Fibroblast of mammary gland (primary cell): ENCODE measurements around the gene ARID1B.

ENCODE experiments used
- DNase-seq: peaks from one replicate; pipeline ENCODE4 v3.0.0-alpha.2; 2010; ENCODE audit warnings: low read depth
- H3K4me3 ChIP-seq: 2 replicates; pipeline ENCODE4 v1.5.1; 2011; ENCODE audit warnings: low read depth, mild to moderate bottlenecking, low read length, moderate library complexity; ENCODE audit not compliant: control insufficient read depth
- CTCF ChIP-seq: conservative IDR thresholded peaks from 2 replicates; pipeline ENCODE4 v1.5.1; 2011; ENCODE audit warnings: low read depth, low read length, inconsistent platforms; ENCODE audit not compliant: control insufficient read depth, insufficient read depth

Gene ARID1B

DNA sequence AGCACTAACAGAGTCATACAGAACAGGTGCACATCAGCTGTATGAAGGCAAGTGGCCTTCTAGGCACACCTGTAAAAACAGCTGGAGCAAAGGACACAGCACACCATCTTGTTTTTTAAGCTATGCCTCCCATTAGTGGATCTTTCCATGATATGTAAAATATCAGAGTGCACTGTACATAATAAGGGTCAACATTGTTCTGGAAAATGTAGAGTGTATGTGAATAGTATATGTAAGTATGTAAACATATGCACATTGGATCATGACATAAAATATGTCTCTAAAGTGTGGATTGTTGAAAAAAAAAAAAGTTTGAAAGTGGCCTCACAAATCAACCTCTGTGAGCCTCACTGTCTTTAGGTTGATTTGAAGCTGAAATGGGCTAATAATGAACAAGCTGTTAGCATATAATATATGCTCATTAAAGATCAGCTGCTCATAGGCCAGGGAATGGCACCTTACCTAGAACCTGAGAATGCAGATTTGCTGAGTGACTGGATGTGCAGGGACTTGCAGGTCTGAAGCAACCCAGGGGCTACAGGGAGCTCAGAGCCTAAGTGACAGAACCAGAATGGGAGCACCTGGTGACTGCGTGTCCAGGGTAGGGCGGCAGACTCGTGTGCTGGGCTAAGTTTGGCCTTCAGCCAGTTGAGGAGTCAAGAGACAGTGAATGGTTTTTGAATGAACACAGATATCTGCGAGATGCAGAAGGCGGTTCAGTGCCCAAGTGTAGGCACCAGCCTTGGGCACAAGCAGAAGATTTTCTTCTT lies 347.5 kb downstream of the ARID1B start:
- DNase-seq, result no peak
- no peak for TF ChIP-seq CTCF
- no peak overlapping the region for H3K4me3 ChIP-seq

- no peak overlapping the region for H3K4me3 ChIP-seq
- no peak for TF ChIP-seq CTCF
- DNase-seq, result no peak
These were observed 348.4 kb downstream of the ARID1B start for GRCh38 chr6:157125531-157125930.

DNA sequence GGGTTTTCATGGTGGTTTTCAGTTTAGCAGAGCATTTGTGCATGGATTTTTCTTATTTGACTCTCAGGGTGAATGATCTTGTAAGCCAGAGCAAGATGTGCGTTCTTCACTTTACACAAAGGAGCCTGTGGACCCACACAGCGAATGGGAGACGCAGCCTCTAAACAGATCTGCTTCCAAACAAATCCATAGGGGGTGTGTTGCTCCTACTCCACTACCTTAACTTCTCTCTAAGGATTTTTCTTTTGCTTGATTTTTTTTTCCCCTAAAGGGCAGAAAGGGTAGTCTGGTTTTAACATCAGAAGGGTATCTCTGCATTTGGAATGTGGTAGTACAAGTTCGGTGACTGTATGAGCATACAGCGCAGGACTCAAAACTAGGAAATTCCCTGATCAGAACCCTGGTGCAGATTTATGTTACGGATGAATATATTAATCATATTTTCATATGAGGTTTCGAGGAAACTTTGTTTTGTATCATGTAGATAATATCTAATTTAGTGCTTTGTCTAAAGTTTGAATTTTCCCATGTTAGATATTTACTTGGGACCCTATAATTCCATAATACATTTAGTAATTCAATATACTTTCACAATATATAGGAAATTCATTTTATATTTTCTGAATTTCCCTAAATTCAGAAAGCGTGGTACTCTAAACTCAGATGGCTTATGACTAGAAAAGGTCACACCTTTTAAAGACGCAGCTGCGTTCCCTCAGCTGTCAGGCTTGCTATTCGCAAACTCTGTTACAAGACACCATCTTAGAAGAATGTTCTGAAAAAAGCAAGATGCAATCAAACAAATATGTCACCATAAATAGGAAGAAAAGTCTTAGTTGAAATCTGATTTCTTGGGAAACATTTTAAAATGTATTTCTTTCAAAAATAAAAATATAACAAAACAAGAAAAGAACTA lies 349.3 kb downstream of the ARID1B start:
- TF ChIP-seq CTCF, result no peak

GRCh38 chr6:157128235-157128775 lies 351.1 kb downstream of the ARID1B start:
- no peak overlapping the region for H3K4me3 ChIP-seq
- no peak for DNase-seq
- no peak for TF ChIP-seq CTCF

More for the DNA sequence above, 349.3 kb downstream of the ARID1B start:
- no peak for DNase-seq
- no peak overlapping the region for H3K4me3 ChIP-seq

DNA sequence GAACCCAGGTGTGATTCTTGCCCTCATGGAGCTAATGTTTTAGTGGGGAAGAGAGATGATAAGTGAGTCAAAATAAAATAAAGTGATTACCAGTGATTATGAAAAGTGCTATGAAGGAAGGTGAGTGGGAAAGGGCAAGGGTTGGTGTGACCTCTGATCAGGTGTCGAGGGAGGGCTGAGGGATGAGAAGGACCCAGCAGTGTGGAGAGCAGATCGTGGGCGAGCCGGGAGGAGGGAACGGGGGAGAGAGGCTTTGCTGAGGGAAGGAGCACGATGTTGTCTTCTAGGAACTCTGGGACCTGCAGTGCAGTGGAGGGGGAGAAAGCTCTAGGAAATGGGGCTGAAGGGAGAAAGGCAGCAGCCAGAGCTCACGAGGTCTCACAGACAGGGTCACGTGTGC lies 354.1 kb downstream of the ARID1B start:
- H3K4me3 ChIP-seq, result no peak overlapping the region
- TF ChIP-seq CTCF, result no peak

DNA sequence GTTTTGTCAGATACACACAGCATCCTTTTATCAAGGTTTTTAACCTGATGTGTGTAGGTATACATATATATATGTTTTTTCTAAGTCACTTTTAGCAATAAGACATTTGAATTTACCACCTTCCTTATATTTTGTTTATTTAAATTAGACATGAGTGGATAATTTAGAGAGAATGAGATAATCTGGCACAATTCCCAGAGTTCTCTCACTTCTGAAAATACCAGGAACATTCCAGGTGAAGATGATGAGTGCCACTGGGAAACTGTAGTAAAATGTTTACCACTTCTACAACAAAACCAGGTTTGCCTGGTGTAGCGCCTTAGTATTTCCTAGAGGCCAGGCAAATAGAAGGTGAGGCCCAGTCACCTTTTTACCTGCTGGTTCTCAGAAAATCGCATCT lies 356.7 kb downstream of the ARID1B start:
- DNase-seq, result no peak
- no peak for TF ChIP-seq CTCF
- no peak overlapping the region for H3K4me3 ChIP-seq

More for the DNA sequence above, 354.1 kb downstream of the ARID1B start:
- DNase-seq, result no peak
